GM12892 (cell line): ENCODE results near the gene DNAJC5.

Experiments
- POLR2A ChIP-seq: IDR thresholded peaks from 2 replicates; pipeline ENCODE4 v1.6.1; 2011; ENCODE audit warnings: low read depth, low read length, control low read depth
- POLR2AphosphoS5 ChIP-seq: IDR thresholded peaks from 2 replicates; pipeline ENCODE4 v1.6.1; 2011; ENCODE audit warnings: low read depth, low read length, control low read depth

DNA sequence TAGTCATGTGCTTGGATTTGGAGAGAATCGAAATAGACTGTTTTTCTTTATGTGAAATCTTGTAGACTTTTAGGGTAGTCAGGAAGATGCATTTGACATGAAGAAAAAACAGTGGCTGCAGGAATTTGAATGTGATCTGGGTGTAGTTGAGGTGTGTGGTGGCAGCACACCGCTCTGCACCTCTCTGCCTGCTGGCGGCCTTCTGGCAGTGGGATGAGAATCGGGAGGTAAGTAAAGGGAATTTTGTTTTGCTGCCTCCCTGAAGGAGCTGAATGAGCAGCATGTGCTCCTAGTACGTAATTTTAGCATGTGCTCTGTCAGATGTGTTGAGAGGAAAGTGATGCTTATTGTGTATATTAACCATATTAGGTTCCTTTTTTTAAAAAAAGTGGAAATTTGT, 26.7 kb upstream of the DNAJC5 start:
- TF ChIP-seq POLR2AphosphoS5 = no peak
- TF ChIP-seq POLR2A = no peak
